ENCODE data around the gene UPB1. TPM values are rescaled to one million over a fixed set of nuclear protein-coding genes. Genes with fewer than 3 reads are reported as not detected.

Gene UPB1
- total RNA-seq, 4 donors from 2014 or later = 0.80 TPM; not detected in 3

DNA sequence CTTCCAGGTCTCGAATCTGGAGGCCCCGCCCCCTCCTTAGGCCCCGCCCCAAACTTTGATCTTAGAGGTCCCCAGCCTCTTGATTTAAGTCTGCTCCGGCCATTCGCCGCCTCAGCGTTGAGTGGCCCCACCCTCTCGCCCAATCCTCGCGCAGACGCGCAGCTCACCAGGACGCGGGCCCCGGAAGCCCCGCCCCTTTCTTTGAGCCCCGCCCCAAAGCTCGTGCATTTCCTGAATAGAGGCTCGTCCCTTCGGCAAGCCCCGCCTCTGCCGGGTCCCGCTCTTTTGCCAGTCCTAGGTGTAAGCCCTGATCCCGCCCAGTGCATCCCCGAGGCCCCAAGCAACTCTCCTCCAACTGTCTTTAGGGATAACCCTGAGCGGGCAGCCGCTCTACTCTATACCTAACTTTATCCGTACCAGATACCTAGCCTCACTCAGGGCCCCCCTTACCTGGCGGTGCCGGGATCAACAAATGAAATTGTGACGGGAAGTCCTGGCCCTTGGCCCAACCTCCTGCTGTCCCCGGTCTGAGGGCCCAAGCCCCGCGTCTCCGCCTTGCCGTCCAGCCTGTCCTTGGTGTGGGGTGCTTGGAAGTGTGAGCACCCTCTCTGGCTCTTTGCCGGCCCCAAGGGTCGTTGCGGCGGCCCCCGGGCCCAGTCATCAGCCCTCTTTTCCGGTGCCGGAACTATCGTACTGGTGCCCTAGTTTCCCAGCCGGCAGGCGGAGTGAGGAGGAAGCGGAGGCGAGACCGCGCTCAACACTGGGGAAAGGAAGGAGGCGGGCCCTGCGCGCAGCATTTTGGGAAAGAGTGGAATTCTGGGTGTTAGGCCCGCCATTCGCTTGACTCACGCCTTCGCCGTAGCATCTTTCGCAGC is 60.3 kb downstream of the UPB1 start, which contains the start of gene SNRPD3:
TSS of gene SNRPD3 (plus strand) at position 835 of the 875 bp plus-strand sequence. CDS start 1,676 bp downstream, outside the sequence.
- Histone ChIP-seq H3K27ac (peak within 1 kb of the TSS; percentile 87 to 99 (median 96)), H3K4me3 (peak within 1 kb of the TSS; percentile 76 to 92 (median 80)), H3K27me3 (no peaks in the 10 kb centered on the region), H3K36me3 (peaks cover 0 to 30% (median 0%) of the 10 kb centered on the region in 3 donors), H3K9me3 (no peaks in the 10 kb centered on the region), H3K4me1 (peaks cover 0 to 64% (median 16%) of the 10 kb centered on the region in 4 donors)
- TF ChIP-seq, protein P1, sequence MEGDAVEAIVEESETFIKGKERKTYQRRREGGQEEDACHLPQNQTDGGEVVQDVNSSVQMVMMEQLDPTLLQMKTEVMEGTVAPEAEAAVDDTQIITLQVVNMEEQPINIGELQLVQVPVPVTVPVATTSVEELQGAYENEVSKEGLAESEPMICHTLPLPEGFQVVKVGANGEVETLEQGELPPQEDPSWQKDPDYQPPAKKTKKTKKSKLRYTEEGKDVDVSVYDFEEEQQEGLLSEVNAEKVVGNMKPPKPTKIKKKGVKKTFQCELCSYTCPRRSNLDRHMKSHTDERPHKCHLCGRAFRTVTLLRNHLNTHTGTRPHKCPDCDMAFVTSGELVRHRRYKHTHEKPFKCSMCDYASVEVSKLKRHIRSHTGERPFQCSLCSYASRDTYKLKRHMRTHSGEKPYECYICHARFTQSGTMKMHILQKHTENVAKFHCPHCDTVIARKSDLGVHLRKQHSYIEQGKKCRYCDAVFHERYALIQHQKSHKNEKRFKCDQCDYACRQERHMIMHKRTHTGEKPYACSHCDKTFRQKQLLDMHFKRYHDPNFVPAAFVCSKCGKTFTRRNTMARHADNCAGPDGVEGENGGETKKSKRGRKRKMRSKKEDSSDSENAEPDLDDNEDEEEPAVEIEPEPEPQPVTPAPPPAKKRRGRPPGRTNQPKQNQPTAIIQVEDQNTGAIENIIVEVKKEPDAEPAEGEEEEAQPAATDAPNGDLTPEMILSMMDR (IDR thresholded peaks at IDR 0.05) = peak in 5 of 6 experiments; percentile 5 to 61 (median 21)
- peak; percentile 65 to 67 for TF ChIP-seq POLR2A (IDR thresholded peaks at IDR 0.05)
- peak; percentile 99 to 100 (median 100) for DNase-seq

DNA sequence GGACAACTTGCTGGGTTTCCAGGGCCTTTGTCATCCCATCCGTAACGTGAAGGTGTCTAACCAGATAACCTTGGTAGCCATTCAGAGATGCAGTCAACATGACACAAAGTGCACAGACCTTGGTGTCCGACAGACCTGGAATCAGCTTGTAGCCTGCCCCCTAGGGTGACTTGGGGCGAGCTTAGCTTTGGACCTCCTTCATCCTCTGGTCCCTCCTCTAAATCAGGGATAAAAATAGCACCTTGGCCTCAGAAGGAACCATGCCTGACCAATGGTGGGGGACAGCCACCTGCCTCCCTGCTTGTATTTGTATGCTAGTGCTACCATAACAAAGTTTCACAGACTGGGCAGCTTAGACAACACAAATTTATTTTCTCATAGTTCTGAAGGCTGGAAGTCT is 64.3 kb downstream of the UPB1 start:
- peak in 1 of 3 donors; percentile 13 for DNase-seq
- Histone ChIP-seq H3K4me3 (no peak overlapping the region), H3K27ac (no peak overlapping the region), H3K4me1 (peaks cover 0 to 41% (median 4%) of the 10 kb centered on the region in 4 donors), H3K27me3 (no peaks in the 10 kb centered on the region), H3K9me3 (no peaks in the 10 kb centered on the region), H3K36me3 (peaks cover 0 to 54% (median 0%) of the 10 kb centered on the region in 3 donors)
- no peak for TF ChIP-seq POLR2A (IDR thresholded peaks at IDR 0.05)
- TF ChIP-seq, protein P1 (IDR thresholded peaks at IDR 0.05) = no peak

DNA sequence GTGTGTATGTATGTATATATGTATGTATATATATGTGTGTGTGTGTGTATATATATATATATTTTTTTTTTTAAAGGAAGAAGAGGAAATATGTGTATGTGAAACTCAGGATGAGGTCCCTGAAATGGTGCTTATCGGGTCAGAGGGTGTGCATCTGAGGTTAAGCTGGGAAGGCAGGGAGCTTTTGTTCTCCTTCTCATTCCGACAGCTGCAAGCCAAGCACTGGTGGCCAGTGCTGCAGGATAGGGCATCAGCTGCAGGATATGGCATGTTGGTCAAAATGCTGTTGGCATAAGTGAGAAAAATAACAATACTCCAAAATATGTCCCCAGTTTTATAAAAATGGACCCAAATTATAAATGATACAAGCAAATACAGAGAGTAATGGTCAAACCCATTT is 68.1 kb downstream of the UPB1 start:
- H3K36me3 ChIP-seq = peaks cover 0 to 52% (median 0%) of the 10 kb centered on the region in 3 donors
- peaks cover 0 to 41% (median 0%) of the 10 kb centered on the region in 4 donors for H3K4me1 ChIP-seq
- H3K27ac ChIP-seq = no peak overlapping the region
- H3K4me3 ChIP-seq = no peak overlapping the region
- TF ChIP-seq POLR2A (IDR thresholded peaks at IDR 0.05) = no peak
- TF ChIP-seq, protein P1 (IDR thresholded peaks at IDR 0.05) = no peak
- H3K9me3 ChIP-seq = no peaks in the 10 kb centered on the region
- DNase-seq = no peak
- no peaks in the 10 kb centered on the region for H3K27me3 ChIP-seq

GRCh38 chr22:24564376-24565058 is 69.4 kb downstream of the UPB1 start:
- H3K4me1 ChIP-seq = peaks cover 0 to 35% (median 0%) of the 10 kb centered on the region in 4 donors

DNA sequence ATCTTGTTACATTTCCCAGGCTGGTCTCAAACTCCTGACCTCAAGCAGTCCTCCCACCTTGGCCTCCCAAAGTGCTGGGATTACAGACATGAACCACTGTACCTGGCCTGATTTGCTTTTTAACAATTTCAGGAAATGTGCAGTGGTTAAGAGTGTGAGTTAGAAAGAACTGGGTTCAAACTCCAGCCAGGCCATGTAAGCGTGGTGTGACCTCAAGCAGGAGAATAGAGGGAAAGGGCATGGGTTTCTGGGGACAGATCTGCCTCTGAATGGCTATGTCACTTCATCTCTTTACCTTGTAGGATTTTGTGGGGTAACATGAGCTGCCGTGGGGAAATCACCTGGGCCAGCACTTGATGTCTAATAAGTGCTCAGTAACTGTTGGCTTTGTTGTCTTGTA is 69.9 kb downstream of the UPB1 start:
- peaks cover 0 to 54% (median 0%) of the 10 kb centered on the region in 3 donors for H3K36me3 ChIP-seq
- no peaks in the 10 kb centered on the region for H3K9me3 ChIP-seq
- no peak overlapping the region for H3K27ac ChIP-seq
- TF ChIP-seq, protein P1 (IDR thresholded peaks at IDR 0.05) = no peak
- no peak for TF ChIP-seq POLR2A (IDR thresholded peaks at IDR 0.05)
- H3K4me1 ChIP-seq = peaks cover 0 to 32% (median 0%) of the 10 kb centered on the region in 4 donors
- DNase-seq = no peak
- H3K27me3 ChIP-seq = no peaks in the 10 kb centered on the region
- no peak overlapping the region for H3K4me3 ChIP-seq

More at GRCh38 chr22:24564376-24565058, 69.4 kb downstream of the UPB1 start:
- TF ChIP-seq, protein P1 (IDR thresholded peaks at IDR 0.05) = no peak
- no peak for TF ChIP-seq POLR2A (IDR thresholded peaks at IDR 0.05)
- Histone ChIP-seq H3K27ac (peak overlapping the region in 1 of 4 donors; percentile 37), H3K27me3 (no peaks in the 10 kb centered on the region), H3K36me3 (peaks cover 0 to 52% (median 0%) of the 10 kb centered on the region in 3 donors), H3K4me3 (no peak overlapping the region), H3K9me3 (no peaks in the 10 kb centered on the region)
- DNase-seq = no peak

Data from Peyer's patch (tissue), 4 donors.